RPMI8226 (cell line): Measurements from ENCODE around the gene FAM20B.
"Not testable (repeated sequence)": the region's sequence is repeated elsewhere in the genome, so short reads cannot be mapped to it uniquely, and the experiment has no call there.

Experiments
- DNase-seq: peaks from one replicate; pipeline ENCODE4 v3.0.0-alpha.2; 2015

Gene FAM20B, protein sequence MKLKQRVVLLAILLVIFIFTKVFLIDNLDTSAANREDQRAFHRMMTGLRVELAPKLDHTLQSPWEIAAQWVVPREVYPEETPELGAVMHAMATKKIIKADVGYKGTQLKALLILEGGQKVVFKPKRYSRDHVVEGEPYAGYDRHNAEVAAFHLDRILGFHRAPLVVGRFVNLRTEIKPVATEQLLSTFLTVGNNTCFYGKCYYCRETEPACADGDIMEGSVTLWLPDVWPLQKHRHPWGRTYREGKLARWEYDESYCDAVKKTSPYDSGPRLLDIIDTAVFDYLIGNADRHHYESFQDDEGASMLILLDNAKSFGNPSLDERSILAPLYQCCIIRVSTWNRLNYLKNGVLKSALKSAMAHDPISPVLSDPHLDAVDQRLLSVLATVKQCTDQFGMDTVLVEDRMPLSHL

DNA sequence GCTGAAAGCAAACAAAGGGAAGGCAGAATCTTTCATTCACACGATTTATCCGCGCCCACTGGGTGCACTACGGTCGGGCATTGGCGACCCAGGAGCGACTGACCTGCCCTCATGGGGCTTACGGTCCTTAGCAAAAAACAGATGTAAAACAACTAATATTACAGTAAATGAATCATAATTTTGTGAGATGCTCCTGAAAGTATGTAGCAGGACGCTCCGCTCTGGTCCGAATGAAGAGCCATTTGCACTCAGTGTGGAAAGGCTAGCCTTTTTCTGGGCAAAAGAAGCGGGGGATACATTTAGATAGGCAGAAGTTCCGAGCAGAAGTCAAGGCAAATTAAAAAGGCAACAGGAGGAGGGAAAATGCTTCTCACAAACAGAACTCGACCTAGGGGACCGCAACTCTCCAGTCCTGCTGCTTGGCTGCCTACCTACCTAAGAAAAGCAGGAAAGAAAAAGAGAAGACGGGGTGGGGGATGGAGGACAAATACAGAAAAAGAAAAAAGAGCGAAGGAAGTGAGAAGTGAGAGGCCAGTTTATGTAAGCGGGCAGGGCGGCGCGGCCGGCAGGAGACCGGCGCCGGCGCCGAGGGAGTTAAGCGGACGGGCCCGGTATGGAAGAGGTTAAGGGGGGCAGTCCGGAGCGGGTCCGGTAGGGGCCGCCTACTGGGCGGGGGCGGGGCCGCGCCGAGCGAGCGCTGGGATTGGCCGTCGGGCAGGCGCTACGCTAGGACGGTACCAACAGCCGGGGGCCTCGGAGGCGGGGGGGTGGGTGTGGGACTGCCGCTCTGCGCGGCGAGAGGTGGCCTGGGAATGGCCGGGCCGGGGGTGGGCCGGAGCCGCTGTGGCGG lies at the start of gene FAM20B:
Gene FAM20B (plus strand): TSS at position 770 of the 850 bp plus-strand sequence. CDS start 17,954 bp downstream, outside the sequence.
- peak; percentile 97 for DNase-seq

DNA sequence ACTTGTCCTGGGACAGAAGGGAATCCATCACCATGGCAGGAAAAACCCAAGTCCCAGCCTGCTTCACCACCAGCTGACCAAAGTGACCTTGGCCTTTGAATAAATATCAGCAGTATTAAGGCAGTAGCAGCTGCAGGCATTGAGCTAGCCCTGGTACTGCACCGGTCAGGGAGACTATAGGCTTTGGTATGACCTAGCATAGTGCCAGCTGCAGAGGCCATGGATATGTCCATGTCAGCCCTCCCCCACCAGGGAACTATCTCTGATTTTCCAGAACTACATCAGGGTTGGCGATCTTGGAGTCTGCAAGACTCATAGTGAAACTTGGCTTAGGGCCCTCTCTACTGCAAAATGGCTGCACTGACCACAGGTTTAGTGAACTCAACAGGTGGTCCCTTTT lies 49.2 kb upstream of the FAM20B start:
- no peak for DNase-seq

DNA sequence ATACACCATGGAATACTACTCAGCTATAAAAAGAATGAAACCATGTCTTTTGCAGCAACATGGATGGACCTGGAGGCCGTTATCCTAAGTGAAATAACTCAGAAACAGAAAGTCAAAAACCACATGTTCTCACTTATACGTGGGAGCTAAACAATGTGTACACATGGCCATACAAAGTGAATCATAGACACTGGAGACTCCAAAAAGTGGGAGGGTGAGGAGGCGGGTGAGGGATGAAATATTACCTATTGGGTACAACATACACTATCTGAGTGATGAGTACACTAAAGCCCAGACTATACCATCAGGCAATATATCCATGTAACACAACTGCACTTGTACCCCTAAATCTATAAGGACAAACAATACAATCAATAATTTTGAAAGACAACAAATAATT lies 39.5 kb upstream of the FAM20B start:
- DNase-seq: no peak

DNA sequence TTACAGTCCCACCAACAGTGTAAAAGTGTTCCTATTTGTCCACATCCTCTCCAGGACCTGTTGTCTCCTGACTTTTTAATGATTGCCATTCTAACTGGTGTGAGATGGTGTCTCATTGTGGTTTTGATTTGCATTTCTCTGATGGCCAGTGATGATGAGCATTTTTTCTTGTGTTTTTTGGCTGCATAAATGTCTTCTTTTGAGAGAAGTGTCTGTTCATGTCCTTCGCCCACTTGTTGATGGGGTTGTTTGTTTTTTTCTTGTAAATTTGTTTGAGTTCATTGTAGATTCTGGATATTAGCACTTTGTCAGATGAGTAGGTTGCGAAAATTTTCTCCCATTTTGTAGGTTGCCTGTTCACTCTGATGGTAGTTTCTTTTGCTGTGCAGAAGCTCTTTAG lies 37.5 kb upstream of the FAM20B start:
- DNase-seq: not testable (repeated sequence)

DNA sequence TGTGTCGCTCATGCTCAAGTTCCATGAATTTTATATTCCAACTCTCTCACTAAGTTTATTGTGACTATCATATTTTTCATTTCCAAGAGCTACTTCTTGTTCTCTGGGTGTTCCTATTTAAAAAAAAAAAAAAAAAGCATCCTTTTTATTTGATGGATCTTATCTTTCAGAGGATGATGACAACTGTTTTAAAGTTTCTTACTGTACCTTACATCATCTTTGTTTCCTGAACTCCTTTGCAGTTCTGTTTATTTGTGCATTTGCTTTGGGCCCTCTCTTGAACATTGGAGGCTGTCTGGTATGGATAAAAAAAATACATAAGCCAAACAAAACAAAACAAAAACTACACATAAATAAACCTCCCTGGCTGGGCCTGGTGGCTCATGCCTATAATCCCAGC lies 32.1 kb upstream of the FAM20B start:
- no peak for DNase-seq

DNA sequence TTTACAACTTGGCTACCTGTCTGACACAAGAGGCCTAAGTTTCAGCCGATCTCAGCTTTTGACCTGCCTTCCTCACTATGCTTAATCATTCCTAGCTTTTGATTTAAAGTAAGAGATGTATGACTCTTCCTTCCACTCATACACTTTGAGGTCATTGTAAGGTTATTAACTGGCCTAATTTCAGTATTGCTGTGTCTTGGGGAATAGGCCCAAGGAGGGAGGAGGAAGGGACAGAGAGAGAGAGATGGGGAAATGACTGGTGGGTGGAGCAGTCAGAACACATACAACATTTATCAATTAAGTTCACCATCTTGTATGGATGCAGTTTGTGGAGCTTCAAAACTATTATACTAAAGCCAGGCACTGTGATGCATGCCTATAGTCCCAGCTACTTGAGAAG lies 28.3 kb upstream of the FAM20B start:
- DNase-seq: no peak

DNA sequence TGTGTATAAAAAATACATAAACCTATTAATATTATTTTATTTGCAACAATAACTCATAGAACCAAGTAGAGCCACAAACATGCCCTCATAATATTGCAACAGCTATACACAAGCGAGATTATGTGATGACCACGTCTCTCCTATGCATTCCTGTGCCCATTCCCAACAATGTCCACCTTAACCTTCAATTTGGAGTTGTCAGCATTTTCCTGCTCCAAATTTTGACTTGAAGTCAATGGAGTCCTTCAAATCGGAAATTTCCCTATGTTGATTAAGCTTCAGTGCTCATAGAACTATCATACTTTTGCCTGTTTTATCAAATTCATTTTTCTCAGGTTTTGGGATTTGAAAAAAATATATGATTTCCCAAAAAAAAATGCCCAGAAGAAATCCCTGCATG lies 27.4 kb upstream of the FAM20B start:
- DNase-seq: no peak

DNA sequence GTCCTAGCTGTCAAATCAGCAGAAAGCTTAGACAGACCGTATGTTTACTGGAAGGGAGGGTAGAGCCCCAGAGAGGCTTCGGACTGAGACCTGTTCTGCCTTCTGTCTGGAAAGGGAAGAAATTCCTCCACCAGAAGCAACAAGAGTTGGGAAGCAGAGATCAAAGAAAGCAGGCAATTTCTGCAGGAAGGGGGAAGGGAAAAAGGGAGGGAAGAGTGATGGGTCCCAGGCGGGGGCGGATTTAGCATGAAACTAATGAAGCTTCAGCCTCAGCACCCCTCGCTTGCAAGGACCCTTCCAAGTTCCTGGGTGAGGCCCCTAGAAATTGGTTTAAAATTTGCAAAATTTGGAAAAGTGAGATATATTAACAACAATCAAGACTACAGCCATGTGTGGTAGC lies 26.6 kb upstream of the FAM20B start:
- DNase-seq: no peak

DNA sequence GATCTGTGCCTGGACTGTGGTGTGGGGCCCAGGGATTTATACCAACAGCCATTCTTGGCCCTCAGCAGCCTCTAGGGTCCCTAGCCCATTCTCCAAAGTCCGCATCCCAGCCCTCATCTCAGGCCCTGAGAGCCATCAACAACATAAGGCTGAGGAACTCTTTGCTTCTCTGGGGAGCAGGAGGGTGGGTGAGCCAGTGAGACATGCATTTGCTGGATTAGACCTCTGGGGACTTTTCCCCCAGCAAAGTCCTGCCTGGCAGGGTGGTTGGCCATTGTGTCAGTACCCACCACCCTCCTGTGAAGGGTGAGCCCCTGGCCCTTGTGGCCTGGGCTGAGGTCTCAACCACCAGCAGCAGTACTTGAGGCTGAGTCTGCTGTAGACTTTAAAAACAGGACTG lies 24.2 kb upstream of the FAM20B start:
- DNase-seq: no peak

DNA sequence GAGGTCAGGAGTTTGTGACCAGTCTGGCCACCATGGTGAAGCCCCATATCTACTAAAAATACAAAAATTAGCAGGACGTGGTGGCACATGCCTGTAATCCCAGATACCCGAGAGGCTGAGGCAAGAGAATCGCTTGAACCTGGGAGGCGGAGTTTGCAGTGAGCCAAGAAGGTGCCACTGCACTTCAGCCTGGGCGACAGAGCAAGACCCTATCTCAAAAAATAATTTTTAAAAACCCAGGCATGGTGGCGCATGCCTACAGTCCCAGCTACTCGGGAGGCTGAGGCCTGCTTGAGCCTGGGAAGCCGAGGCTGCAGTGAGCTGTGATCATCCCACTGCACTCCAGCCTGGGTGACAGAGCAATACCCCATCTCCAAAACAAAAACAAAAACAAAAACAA lies 23.6 kb upstream of the FAM20B start:
- not testable (repeated sequence) for DNase-seq

DNA sequence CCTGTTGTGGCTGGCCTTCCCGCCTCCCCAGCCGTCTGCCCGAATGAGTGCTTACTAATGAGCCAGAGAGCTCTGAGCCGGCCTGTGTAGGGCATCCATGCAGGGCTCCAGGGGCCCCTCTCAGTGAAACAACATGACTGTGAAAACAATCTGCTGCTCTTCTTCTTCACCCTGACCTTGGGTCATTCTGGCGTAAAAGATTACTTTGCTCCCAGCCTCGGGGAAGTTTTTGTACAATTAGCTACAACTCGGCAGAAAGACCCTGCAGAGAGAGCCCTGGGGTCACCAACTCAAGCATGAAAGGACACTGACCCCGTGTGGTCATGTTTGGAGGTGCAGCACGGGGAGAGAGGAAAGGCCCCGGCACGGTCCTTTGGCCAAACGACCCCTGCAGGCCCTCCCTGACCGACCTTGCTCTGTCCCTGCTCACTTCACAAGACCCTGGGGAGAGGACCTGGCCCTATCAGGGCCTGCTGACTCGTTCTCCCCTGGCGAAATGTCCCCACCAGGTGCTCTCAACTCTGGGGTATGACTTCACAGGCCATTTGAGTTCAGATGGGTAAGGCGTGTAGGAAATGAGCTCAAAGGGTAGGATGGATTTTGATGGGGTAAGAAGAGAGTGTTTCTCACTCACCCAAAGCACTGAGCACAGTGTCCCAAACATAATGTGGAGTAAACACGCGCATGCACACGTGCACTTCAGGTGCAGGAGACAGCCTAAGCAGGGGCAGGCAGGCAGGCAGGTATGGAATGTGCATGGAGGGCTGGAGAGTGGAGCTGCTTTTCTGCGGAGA lies 22.9 kb upstream of the FAM20B start:
- DNase-seq: peak; percentile 67

DNA sequence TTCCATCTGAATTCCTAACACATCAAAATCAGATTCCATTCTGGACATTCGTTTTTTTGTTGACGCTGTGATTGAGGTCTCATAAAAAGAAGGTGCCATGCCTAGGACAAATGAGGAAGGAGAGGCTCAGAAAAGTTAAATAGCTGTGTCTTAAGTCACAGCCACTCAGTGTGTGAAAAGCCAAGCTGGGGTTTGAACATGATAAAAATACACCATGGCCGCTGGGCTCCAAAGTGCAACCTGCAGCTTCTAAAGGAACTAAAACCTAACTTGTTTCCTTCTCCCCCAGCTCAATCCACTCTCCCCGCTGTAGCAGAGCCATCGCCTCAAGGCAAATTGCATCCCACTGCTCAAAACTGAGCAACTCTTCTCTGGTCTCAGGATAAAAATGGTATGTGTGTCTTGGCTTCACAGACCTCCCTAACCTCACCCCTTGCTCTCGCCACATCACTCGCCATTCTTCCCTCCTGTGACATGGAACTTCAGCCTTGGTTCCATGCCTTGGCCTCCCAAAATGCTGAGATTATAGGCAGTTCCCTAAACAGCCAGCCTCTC lies 22.1 kb upstream of the FAM20B start:
- no peak for DNase-seq

DNA sequence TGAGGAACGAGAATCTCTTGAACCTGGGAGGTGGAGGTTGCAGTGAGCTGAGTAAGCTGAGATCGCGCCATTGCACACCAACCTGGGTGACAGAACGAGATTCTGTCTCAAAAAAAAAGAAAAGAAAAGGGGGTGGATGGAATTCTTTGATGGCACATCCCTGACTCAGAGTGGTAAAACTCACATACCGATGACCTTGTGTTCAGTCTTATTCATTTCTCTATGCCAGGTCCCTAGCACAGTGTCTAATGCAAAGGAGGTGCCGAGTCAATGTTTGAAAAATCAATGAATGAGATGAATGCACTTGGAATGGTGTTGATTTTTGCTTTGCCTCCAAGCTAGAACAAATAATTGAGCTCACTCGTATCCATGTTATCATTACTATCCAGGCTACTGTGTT lies 18.5 kb upstream of the FAM20B start:
- DNase-seq: no peak

DNA sequence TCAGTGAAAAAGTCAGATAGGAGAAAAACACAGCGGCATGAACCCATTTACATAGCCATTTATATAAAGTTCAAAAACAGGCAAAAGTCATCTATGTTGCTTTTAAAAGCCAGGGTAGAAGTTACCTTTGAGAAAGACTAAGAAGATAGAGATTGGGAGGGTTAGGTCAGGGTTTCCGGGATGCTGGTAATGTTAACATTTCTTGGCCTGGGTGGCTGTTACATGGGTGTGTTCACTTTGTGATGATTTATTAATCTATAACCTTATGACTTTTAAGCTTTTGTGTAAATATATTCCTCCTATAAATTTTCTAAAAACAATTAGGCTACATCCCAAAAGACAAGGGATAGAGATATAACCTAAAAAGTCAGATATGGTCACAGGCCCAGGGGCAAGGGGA lies 15.0 kb upstream of the FAM20B start:
- no peak for DNase-seq

DNA sequence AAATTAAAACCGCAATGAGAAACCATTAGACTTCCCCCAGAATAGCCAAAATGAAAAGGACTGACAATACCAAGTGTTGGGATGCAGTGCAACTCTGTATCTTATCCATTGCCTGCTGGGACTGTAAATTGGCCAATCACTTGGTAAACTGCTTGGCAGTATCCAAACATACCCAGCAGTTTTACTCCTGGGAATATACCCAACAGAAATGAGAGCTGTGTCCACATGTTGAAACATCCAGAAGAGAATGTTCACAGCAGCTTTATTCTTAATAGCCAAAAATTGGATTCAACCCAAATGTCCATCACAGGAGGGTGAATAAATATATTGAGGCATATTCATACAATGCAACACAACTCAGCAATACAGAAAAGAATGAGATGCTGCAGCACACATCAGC lies 13.7 kb upstream of the FAM20B start:
- DNase-seq: no peak

DNA sequence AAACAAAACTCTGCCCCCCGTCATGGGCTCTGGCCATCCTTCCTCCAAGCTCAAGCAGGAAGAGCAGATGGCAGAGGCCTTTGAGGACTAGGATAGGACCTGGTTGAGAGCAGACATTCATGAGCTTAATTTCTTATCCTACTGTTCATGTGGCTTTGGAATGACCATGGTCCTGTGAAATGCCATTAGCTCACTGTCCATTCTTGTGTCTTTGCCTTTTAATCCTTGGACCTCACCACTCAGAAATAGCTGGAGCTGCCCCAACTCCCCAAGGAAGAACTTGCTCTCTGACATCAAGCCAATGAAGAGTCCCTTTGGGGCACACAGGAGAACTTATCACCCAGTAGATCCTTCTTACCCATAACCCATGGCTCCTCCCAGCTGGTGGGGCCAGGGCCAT lies 11.6 kb upstream of the FAM20B start:
- DNase-seq: no peak

DNA sequence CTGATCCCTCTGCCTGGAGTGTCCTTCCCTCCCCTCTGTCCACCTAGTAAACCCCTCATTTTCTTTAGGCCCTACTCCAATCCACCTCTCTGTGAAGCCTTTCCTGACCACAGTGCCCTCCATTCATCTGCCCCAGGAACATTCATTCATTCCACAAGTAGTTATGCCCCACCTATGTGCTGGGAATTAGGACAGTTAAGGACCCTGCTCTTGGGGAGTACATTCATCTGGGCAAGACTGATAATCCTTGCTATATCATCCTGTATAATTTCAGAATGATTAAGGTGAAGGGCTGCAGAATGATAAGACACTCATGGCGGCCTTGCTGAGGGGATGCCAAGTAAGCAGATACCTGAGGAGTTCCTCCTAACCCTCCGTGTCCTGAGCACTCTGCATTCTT lies 10.3 kb upstream of the FAM20B start:
- no peak for DNase-seq

DNA sequence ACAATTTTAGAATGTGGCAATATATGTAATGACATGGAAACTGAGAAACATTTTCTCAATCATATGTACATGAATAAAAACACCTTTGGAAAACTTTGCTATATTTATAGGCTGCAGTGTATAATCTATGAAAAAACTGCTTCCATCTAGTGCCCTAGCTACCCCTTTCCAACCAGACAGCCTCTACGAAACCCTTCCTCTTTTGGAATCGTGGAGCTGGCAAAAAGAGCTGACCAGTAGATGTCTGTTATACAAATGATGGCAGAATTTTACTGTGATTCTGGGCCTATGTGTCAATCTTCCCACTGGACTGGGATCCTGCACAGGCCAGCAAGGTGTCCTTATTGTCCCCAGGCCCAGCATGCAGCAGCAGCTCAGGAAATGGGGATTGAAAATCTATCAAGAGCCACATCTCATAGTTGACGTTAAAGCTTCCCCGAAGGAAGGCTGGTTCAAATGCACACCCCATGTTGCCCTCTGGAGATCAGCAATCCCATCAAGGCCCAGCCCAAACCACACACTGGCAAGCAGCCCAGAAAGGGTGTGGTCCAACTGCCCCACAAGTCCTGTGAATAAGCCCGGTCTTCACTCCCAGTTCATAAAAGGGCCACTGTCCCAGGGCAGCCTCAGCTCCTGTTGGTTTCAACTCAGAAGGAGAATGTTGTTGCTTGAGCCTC lies 8.8 kb upstream of the FAM20B start:
- DNase-seq: peak; percentile 96

DNA sequence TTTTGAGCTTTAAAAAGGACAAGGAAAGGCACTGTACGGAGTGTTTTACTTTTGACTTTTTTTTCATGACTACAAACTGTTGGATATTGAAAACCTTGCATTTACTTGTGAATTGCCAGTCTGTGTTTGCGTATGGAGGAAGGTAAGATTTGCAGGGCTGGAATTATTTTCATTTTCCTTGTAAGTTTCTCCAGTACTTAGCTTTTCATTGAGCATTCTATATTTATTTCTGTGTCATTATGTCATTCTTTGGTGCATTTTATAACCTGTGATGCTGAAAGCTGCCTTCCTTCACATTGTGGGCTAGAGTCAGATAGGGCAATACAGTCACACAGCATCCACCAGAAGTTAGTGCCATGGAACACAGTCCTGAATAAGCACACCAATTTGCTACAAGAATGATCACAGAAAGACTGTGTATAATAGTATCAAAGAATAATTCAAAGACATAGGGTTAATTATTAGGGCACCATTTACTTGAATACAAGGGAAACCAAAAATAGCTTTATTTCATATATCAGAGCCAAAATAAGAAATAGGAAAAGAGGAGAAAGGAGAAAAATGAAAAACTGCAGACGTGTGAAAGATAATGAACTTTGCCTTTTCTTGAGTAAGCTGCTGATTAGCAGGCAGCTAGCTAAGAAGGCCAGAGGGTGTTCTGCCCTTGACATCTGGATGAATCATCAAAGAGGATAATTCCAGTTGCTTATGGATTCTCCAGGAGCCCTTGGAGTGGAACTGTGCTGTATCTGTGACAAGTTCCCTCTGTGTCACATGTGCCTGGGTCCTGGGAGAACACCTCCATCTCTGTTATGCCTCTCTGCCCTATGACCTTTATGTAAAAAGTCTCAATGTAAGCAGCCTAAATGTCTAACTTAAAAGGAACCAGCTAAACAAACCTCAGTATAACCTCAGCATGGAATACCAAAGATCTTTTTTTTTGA lies 8.0 kb upstream of the FAM20B start:
- no peak for DNase-seq

DNA sequence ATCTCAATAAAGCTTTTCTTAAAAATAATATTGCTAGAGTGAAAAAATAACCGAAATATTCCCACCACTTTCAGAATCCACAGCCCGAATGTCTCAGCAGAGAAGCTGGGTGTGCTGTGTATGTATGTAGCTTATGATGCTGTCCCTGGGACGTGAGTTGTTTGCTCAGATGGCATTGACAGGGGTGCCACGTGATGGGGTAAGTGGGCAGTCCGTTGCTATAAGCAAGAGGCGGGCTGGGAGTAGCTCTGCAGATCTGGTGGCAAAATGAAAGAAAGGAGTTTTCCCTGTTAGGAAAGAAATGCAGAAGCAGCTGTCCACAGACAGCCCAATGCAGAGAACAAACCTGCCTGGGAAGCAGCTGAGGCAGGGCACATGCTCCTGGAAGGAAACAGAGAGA lies 3.8 kb upstream of the FAM20B start:
- DNase-seq: peak; percentile 46

DNA sequence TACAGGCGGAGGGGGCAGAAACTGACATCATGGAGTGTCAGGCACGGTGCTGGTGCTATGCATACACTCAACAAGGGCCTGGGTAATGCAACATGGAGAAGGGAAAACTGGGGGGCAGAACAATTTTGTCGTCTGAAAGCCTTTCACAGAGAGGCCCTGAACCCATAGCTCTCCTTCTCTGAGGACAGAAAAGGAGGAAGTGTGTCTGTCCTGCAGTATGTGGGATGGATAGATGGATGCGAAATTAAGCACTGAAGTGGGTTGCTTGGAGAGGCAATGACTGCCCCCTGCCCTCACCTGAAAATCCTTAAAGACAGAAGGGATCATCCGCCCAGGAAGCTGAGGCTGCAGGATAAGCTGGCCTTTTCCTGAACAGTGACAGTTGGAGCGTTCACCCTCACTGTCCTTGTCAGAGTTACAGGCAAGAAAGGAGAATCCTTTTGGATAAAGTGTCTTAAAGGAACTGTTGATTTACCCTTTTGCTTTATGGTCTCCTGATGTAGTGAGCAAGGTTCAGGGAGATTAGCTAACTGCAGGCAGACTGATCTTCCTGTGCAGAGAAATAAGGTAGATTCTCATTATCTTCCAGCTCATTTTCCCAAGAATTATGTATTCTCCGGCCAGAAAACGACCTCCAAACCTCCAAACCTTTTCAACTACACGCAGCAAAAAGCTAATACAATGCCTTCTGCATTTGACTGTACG lies 1.6 kb upstream of the FAM20B start:
- DNase-seq: no peak
